ENCODE measurements around the gene PAQR5.

- no peak for TF ChIP-seq CTCF (IDR thresholded peaks at IDR 0.05)
- no peak for TF ChIP-seq POLR2A (IDR thresholded peaks at IDR 0.05)
These were observed 5.8 kb upstream of the PAQR5 start for GRCh38 chr15:69292826-69293420.

All from sigmoid colon (tissue), 3 donors.